ENCODE measurements around the gene COMP.

Gene COMP

DNA sequence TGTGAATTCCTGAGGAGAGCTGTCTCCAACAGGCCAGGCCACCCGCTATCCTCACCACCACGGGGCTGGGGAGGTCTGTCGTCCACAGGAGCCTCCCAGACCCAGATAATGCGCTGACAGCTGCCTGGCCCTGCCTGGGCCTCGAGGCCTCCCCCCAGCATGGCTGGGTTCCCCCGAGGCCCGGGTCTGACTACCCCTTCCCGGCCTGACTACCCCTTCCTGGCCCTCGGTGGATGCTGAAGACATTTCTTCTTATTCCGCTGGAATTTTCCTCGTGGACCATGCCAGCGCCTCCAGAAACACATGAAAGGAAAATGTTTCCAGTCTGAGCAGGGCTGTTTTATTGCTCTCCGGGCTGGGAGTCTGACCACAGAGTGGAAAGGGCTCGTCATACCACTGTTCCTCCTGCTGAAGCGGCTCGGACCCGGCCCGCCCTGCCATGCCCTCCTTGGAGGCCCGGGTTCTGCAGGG, 16.8 kb upstream of the COMP start:
- no peak for DNase-seq
- in situ Hi-C loops (cut with HindIII; ENCODE audit: low pct_ligation_motif_present, low pct_unique_long_range_greater_than_20kb, low sequenced_read_pairs) = no loop called here

DNA sequence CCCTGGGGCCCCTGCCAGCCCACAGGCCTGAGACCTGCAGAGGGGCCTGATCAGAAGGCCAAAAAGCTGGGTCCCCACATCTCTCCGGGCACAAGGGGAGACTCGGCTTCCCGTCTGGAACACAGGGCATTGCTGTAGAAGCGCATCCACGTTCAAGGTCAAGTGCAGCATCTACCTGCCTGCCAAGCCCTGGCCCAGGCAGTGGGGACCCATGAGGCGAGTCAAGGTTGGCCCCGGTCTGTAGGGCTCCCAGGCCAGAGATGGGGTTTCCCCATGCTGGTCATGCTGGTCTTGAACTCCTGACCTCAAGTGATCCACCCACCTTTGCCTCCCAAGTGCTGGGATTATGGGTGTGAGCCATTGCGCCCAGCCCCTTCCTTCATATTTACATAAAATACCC, 13.5 kb upstream of the COMP start:
- in situ Hi-C loops (cut with HindIII; ENCODE audit: low pct_ligation_motif_present, low pct_unique_long_range_greater_than_20kb, low sequenced_read_pairs) = no loop called here
- no peak for DNase-seq

DNA sequence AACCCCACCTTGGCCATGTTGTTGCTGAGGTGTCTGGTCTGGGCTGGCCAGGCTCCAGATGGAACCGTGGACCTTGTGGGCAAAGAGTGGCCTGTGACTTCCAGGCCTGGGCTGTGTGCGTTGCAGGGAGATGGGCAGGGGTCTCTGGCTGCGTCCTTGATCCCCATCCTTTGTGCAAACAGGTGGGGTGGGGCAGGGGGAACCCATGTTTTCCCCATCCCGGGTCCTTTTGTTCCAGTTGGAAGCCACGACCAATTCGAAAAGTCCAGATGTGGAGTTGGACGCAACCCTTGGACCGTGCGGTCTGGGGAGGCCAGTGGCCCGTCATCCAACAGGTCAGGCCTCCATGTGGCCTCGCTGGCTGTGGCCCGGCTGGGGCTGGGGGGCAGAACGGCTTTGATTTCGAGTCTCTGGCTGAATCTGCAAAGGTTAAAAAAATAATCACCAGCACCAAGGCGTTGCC, 13.1 kb upstream of the COMP start:
- no peak for DNase-seq
- in situ Hi-C loops (cut with HindIII; ENCODE audit: low pct_ligation_motif_present, low pct_unique_long_range_greater_than_20kb, low sequenced_read_pairs) = no loop called here

DNA sequence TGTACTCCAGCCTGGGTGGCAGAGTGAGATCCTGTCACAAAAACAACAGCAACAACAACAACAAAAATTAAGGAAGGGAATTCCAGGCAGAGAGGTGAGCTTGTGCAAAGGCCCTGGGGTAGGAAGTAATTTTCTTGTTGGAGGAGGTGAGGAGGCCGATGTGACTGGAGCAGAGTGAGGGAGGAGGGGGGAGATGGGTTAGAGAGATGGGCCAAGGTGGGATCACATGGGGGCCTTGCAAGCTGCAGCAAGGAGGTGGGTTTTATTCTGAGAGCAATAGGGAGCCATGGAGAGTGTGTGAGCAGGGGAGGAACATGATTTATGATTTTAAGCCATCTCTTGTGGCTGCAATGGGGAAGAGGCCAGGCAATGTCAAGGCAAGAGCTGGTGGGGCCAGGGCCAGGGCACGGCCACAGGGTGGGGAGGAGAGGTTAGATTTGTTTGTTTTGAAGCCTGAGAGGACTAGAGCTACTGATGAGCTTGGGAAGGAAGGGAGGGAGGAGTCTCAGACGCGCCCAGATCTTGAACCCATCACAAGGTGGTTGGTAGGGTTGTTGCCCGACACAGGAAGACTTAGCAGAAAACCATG, 12.5 kb upstream of the COMP start:
- DNase-seq = no peak
- in situ Hi-C loops (cut with HindIII; ENCODE audit: low pct_ligation_motif_present, low pct_unique_long_range_greater_than_20kb, low sequenced_read_pairs) = no loop called here

DNA sequence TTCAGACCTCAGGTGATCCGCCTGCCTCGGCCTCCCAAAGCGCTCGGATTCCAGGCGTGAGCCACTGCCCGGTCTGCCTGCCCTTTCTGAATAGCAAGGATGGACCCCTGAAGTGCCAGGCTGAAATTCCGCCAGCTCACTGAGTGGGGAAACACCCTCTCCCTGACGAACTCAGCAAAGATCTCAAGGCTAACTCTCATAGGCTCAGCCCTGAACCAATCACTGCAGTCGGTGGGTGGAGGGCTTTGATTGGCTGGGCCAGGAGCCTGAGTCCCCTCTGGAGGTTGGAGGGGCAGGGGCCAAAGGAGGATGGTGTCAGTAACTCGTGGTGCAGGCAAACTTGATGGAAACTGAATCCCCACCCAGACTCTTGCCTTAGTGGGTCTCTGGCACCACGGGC, 11.2 kb upstream of the COMP start:
- DNase-seq = no peak
- in situ Hi-C loops (cut with HindIII; ENCODE audit: low pct_ligation_motif_present, low pct_unique_long_range_greater_than_20kb, low sequenced_read_pairs) = no loop called here

DNA sequence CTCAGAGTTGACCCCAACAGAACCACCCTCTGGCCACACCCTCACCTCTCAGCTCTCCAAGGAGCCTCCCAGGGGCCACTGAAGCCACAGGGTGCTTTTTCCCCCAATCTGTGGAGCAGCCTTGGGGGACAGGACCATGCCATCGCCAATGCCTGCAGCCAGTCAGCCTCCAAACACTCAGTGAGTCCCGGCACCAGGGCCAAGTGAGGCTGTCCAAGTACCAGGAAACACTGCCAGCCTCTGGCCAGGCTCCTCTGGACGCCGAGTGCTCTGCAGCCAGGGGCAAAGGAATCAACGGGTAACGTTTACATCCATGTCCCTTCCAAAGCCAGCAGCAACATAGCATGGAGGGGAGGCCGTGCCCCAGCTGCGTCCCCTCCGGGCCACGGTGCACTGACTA, 9.5 kb upstream of the COMP start:
- in situ Hi-C loops (cut with HindIII; ENCODE audit: low pct_ligation_motif_present, low pct_unique_long_range_greater_than_20kb, low sequenced_read_pairs) = no loop called here
- DNase-seq = no peak

DNA sequence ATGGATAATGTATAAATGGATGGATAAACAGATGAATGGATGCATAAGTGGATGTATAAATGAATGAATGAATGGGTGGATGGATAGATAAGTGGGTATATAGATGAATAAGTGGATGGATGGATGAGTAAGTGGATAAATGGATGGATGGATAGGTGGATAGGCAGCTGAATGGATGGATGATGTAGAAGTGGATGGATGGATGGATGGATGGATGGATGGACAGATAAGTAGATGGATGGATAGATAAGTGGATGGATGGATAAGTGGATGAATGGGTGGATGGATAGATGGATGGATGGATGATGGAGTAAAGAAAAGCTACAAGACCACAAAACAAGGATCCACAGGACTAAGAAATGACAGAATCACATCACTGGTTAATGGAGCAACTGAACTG, 9.0 kb upstream of the COMP start:
- in situ Hi-C loops (cut with HindIII; ENCODE audit: low pct_ligation_motif_present, low pct_unique_long_range_greater_than_20kb, low sequenced_read_pairs) = no loop called here
- DNase-seq = no peak

DNA sequence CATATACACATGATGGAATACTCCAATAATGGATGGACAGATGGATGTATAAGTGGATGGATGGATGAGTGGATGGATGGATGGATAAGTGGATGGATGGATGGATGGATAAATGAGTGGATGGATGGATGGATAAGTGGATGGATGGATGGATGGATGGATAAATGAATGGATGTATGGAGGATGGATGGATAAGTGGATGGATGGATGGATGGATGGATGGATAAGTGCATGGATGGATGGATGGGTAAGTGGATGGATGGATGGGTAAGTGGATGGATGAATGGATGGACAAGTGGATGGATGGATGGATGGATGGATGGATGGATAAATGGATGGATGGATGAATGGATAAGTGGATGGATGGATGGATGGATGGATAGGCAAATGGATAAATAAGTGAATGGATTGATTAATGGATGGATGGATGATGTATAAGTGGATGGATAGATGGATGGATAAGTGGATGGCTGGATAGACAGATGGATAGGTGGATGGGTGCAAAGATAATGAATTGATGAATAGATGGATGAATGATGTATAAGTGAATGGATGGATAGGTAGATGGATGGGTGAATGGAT, 8.4 kb upstream of the COMP start:
- no peak for DNase-seq
- in situ Hi-C loops (cut with HindIII; ENCODE audit: low pct_ligation_motif_present, low pct_unique_long_range_greater_than_20kb, low sequenced_read_pairs) = no loop called here

DNA sequence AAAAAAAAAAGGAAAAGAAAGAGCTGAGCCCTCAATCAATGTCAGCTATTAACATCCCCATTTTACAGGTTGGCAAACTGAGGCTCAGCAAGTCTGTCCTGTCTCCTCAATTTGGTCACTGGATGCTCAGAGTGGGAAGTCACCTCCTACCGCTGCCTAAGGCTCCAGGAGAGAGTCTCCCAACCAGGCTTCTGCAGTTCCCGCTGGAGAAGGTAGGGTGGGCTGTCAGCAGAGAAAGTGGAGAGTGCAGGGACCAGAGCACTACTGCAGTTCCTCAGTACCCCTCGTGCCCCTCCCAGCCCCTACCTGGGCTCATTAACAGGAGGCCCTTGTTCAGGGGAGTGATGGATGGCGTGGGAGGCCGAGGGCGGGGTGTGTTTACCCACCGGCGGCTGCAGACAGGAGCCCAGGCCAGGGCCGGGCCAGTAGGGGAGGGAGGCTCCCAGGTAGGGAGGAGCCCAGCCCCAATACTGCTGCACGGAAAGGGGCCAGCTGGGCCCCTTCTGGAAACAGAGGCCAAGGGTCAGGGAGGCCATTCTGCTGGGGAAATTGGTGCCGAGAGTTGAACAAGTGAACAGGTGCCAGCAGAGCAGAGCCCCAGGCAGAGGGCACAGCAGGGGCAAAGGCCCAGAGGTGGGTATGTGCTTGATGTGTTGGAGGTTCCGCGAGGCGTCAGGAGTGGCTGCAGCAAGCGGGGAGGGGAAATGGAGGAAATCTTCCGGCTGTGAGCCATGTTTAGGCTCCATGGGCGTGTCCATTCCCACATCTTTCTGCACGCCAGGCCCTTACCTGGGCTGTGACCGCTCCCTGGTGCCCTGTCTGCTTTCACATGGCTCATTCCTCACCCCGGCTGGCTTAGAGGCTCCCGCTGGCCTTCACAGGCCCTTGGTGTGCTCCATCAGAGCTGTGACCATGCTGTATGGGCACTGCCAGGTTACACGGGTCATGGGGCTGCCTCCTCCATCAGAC, 7.6 kb upstream of the COMP start:
- DNase-seq = no peak
- in situ Hi-C loops (cut with HindIII; ENCODE audit: low pct_ligation_motif_present, low pct_unique_long_range_greater_than_20kb, low sequenced_read_pairs) = no loop called here

DNA sequence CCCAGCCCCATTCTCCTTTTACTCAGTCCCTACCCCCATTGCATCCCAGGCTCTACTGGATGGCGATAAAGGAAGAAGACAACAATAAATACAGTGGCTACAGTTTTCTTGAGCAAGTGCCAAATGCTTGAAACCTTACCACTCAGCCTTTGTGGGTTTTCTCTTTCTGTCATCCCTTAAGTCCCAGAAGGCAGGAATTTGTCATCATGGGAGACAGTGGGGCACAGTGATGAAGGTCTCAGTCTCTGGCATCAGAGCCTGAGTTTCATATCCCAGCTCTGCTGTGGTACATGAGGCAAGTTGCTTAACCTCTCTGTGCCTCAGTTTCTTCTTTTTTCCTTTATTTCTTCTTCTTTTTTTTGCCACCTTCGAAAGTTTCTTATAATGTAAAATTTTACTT, 5.1 kb upstream of the COMP start:
- in situ Hi-C loops (cut with HindIII; ENCODE audit: low pct_ligation_motif_present, low pct_unique_long_range_greater_than_20kb, low sequenced_read_pairs) = no loop called here
- no peak for DNase-seq

DNA sequence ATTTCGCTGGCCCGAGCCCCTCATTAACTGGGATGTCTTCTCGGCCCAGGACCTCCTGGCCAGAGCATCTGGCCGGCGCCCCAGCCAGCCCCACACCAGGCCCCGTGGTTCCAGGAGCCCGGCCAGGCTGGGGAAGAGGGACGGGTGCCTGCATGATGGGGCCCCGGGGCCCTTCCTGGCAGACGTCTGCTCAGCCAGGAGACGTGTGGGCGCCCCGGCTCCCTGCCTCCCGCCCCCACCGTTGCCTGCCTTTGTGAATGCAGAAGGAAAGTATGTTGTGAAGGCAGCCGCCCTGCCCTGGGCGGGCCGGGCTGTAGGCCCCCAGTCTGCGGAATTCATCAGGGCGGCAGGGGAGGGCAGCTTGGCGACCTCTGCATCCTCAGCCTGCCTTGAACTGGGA, 4.4 kb upstream of the COMP start:
- in situ Hi-C loops (cut with HindIII; ENCODE audit: low pct_ligation_motif_present, low pct_unique_long_range_greater_than_20kb, low sequenced_read_pairs) = no loop called here
- DNase-seq = no peak

DNA sequence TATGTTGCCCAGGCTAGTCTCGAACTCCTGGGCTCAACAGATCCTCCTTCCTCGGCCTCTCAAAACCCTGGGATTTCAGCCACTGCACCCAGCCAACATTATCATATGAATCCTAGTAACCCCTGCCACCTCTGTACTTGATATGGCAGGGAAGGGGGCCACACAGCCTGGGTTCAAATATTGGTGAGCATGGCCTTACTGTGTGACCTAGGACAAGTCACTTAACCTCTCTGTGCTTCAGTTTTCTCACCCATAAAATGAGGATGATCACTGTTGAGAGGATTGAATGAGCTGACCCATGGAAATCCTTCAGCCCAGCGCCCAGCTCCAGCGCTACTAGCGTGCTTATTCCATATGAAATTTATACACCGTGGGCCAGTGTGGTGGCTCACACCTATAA, 3.6 kb upstream of the COMP start:
- DNase-seq = no peak

DNA sequence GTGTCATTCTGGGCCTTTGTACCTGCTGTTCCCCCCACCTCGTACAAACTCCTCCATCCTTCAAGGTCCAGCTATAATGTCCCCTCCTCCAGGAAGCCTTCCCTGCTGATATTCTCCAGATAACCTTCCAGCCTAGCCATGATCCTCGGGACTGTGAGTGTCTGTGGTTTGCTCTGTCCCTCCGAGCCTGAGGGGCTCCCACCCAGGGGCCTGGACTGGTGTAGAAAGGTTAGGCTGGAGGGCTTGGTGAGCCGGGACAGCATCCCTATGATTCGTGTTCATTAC, 2.9 kb upstream of the COMP start:
- no peak for DNase-seq
- in situ Hi-C loops (cut with HindIII; ENCODE audit: low pct_ligation_motif_present, low pct_unique_long_range_greater_than_20kb, low sequenced_read_pairs) = no loop called here

More for the DNA sequence above, 3.6 kb upstream of the COMP start:
- in situ Hi-C loops (cut with HindIII; ENCODE audit: low pct_ligation_motif_present, low pct_unique_long_range_greater_than_20kb, low sequenced_read_pairs) = no loop called here

DNA sequence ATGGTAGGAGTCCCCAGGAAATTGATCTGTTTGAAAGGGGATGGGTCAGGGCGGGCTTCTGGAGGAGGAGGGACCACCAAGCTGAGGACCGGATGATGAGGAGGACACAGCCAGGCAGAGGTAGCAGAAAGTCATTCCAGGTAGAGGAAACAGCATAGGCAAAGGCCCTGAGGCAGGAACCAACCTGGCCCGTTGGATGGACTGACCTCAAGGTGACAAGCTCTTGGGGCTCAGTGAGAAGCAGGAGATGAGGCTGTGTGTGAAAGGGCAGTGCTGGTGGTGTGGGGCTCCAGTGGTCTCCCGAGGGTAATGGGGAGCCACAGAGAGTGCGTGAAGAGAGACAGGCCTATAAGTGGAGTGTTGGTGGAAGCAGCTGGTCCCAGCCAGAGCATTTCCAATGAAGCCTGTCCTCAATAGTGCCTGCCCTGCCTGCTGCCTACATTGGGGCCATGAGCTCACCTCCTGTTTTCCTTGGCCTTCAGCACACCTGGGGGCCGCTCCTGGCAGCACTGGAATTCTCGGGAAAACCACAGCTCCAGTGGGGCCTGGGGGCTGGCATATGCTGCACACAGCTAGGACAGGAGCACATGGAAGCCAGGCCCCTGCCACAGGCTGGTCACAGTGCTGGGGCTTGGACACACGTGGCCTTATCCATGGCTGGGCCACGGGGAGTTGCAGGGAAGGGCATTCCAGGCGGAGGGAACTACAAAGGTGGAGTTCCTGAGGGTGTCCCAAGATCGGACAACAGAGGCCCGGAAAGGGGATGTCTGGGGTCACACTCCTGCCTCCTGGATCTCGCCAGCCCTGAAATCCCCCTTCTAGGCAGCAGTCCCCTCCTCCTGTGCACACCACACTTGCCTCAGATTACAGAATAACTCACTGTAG, 2.3 kb upstream of the COMP start:
- DNase-seq = no peak
- in situ Hi-C loops (cut with HindIII; ENCODE audit: low pct_ligation_motif_present, low pct_unique_long_range_greater_than_20kb, low sequenced_read_pairs) = no loop called here

DNA sequence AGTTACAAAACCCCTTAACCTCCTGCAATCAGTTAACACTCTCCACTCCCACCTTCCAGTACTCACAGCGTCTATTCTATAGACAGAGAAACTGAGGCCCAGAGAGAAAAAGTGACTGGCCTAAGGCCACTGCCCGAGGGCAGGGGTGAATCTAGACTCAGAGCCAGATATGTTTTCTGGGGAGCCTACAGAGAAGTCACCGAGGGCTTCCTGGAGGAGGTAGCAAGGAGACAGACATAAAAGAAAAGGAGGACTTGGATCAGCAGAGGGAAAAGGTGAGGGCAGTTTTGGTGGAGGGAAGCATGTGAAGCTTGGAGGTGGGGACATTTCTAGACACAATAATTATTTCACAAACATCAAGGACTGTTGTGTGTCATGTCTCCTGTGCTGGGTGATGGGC, 1.6 kb upstream of the COMP start:
- in situ Hi-C loops (cut with HindIII; ENCODE audit: low pct_ligation_motif_present, low pct_unique_long_range_greater_than_20kb, low sequenced_read_pairs) = no loop called here
- DNase-seq = no peak

DNA sequence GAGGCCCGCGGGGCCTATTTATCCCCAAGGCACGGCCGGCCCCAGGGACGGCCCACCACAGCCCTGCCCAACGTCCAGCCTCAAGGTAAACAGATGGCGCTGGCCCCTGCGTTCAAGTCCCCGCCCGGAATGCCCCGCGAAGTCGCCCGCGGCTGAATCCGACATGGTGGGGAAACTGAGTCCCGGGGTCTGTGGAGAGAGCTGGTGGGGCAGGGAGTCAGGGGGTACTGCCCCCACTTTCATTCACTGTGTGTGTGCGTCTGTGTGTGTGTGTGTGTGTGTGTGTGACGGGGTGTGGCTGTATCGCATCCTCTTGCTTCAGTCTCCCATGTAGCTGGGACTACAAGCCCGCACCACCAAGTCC, 192 bp upstream of the COMP start:
- no peak for DNase-seq
- in situ Hi-C loops (cut with HindIII; ENCODE audit: low pct_ligation_motif_present, low pct_unique_long_range_greater_than_20kb, low sequenced_read_pairs) = no loop called here

DNA sequence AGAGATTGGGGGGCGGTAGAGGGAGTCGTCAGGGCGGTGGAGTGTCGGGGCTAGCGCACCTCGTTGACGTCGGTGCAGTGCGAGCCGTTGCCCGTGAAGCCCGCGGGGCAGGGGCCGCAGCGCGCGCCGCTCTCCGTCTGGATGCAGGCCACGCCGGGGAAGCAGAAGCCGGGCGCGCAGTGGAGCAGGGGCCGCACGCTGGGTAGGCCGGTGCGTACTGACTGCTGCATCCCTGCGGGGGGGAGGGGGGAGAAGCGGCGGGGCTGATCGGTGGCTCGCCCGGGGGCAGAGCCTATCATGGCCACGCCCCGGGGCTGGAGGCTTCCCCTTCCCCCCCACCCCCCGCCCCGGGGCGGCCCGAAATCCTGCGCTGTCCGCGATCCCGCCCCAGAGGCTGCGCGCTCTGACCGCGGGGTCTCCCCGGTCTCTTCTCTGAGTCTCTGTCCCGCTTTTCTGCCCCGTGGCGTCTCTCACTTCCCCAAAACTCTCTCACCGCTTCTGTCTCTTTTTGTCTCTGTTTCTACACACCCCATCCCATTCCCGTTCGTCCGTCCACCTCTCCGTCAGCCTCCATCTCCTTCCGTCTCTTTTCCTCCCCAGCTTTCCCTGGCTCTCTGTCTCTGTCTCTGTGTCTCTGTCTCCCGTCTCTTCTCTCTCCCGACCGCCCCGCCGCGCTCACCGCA, 1.1 kb downstream of the COMP start:
- in situ Hi-C loops (cut with HindIII; ENCODE audit: low pct_ligation_motif_present, low pct_unique_long_range_greater_than_20kb, low sequenced_read_pairs) = no loop called here
- DNase-seq = no peak

DNA sequence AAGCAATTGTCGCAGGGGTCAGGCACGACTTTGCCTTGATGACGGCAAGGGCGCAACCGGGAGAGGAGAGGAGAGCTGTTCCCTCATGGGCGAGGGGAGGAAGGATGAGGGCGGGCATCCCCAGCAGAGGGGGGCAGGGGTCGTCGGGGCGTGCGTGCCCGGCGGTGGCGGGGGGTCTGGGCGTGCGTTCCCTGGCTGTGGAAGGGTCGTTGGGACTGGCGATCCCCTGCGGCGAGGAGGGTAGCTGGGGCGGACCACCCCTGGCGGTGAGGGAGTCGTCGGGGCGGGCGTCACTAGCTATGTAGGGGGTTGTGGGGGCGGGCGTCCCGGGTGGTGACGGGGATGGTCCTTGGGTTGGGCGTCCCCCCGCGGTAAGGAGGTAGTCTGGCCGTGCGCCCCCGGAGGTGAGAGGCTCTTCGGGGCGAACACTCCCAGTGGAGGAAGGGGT, 1.7 kb downstream of the COMP start:
- no peak for DNase-seq
- in situ Hi-C loops (cut with HindIII; ENCODE audit: low pct_ligation_motif_present, low pct_unique_long_range_greater_than_20kb, low sequenced_read_pairs) = no loop called here
